Body of pancreas (tissue), 4 donors: ENCODE measurements around the gene MEOX1.

Source experiments
- POLR2A ChIP-seq, 3 donors: fragments of 450-650 bp; IDR thresholded peaks; one replicate each; pipeline ENCODE4 v1.6.1; 2016; ENCODE audit warnings: antibody characterized with exemption in 3 of 3, mild to moderate bottlenecking in 2 of 3
- TF ChIP-seq, protein P1 (sequence below), 7 experiments: fragments of 450-650 bp in 4 of 7; fragments of 200-600 bp in 3 of 7; sonication (generic) in 3 of 7; IDR thresholded peaks; one replicate each; pipeline ENCODE4 v1.5.1; 2016 to 2019; ENCODE audit warnings: antibody characterized with exemption in 7 of 7

DNA sequence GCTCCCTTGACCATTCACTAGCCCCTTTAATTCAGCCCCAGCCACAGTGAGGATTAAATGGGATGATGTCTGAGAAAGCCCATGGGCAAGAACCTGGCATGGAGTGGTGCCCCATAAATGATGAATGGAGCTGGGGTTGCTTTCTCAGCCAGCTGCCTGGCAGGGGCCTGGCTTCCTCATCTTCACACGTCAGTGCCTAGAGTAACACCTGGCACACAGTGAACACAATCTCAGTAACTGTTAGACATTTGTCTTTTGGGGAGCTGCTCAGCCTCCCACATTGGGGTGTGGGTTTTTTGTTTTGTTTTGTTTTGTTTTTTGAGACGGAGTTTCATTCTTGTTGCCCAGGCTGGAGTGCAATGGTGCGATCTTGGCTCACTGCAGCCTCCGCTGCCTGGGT lies 47.5 kb upstream of the MEOX1 start:
- no peak for TF ChIP-seq POLR2A (IDR thresholded peaks at IDR 0.05)
- TF ChIP-seq, protein P1, sequence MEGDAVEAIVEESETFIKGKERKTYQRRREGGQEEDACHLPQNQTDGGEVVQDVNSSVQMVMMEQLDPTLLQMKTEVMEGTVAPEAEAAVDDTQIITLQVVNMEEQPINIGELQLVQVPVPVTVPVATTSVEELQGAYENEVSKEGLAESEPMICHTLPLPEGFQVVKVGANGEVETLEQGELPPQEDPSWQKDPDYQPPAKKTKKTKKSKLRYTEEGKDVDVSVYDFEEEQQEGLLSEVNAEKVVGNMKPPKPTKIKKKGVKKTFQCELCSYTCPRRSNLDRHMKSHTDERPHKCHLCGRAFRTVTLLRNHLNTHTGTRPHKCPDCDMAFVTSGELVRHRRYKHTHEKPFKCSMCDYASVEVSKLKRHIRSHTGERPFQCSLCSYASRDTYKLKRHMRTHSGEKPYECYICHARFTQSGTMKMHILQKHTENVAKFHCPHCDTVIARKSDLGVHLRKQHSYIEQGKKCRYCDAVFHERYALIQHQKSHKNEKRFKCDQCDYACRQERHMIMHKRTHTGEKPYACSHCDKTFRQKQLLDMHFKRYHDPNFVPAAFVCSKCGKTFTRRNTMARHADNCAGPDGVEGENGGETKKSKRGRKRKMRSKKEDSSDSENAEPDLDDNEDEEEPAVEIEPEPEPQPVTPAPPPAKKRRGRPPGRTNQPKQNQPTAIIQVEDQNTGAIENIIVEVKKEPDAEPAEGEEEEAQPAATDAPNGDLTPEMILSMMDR (IDR thresholded peaks at IDR 0.05), result no peak
